Choroid plexus epithelial cell (primary cell): ENCODE data around the gene TPM2.

ENCODE experiments used
- DNase-seq: peaks from one replicate; pipeline ENCODE4 v3.0.0-alpha.2; 2010; ENCODE audit warnings: low read depth
- H3K4me3 ChIP-seq: 2 replicates; pipeline ENCODE4 v1.5.1; 2011; ENCODE audit warnings: low read depth, mild to moderate bottlenecking, control low read depth, low read length, moderate library complexity
- TF ChIP-seq, protein P1 (sequence below): conservative IDR thresholded peaks from 2 replicates; pipeline ENCODE4 v1.5.1; 2011; ENCODE audit warnings: low read depth, mild to moderate bottlenecking, control low read depth, inconsistent platforms, low read length, moderate library complexity

The TPM2 gene

GRCh38 chr9:35661756-35662350 is 27.9 kb downstream of the TPM2 start:
- TF ChIP-seq, protein P1, sequence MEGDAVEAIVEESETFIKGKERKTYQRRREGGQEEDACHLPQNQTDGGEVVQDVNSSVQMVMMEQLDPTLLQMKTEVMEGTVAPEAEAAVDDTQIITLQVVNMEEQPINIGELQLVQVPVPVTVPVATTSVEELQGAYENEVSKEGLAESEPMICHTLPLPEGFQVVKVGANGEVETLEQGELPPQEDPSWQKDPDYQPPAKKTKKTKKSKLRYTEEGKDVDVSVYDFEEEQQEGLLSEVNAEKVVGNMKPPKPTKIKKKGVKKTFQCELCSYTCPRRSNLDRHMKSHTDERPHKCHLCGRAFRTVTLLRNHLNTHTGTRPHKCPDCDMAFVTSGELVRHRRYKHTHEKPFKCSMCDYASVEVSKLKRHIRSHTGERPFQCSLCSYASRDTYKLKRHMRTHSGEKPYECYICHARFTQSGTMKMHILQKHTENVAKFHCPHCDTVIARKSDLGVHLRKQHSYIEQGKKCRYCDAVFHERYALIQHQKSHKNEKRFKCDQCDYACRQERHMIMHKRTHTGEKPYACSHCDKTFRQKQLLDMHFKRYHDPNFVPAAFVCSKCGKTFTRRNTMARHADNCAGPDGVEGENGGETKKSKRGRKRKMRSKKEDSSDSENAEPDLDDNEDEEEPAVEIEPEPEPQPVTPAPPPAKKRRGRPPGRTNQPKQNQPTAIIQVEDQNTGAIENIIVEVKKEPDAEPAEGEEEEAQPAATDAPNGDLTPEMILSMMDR, result no peak
- no peak overlapping the region for H3K4me3 ChIP-seq
- no peak for DNase-seq

DNA sequence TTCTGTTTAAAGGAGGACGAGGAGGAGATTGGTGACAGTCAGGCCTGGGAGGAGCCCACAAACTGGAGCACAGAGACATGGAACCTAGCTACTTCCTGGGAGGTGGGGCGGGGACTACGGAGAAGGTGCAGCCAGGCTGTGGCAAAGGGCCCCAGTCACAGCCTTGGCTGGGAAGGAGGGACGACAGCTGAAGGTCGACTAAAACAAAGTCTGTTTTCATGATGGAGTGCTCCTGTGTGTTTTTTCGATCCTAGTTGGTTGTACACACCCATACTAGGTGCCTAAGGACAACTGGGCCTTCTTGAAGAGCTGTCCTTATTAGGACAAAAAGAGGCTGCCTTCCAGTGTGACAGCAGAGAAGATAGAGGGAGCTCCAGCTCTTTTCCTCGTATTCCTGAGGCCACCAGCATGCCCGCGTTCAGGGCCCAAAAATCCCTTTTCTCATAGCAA is 28.7 kb downstream of the TPM2 start:
- DNase-seq, result peak; percentile 70
- H3K4me3 ChIP-seq, result no peak overlapping the region
- TF ChIP-seq, protein P1, result peak; percentile 70

DNA sequence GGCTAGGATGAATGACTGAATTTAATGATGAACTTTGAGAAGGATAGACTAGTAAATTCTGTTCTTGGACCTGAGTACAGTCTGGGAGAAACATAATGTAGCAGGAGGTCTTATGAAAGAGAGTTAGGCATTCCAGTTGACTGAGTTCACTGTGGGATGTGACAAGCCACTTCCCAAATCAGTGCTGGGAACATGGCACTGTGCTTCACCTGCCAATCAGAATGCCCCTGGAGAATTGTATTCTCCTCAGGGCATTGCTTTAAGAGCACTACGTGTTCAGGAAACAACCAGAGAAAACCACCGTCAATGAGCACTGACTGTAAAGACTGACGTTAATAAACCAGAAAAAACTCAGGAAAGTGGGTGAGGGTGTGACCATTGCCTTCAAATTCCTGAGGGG is 30.4 kb downstream of the TPM2 start:
- DNase-seq, result peak; percentile 43
- peak overlapping the region; percentile 98 for H3K4me3 ChIP-seq
- TF ChIP-seq, protein P1, result no peak

DNA sequence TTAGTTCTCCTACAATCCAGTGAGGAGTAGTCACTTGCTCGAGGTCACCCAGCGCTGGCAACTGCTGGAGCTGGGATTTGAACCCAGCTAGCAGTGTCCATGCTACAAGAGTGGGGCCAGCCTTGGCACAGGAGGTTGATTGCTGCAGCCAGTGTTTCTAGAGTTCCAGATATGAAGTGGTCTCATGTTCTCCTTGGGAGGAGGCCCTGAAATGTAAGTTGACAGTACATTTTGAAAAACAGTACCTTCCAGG is 30.8 kb downstream of the TPM2 start:
- peak overlapping the region; percentile 98 for H3K4me3 ChIP-seq
- DNase-seq, result peak; percentile 57
- TF ChIP-seq, protein P1, result no peak

- H3K4me3 ChIP-seq, result peak within 1 kb of the TSS; percentile 98
- TF ChIP-seq, protein P1, result peak; percentile 62
- peak; percentile 85 for DNase-seq
These were observed 31.4 kb downstream of the TPM2 start, which contains the start of gene CCDC107 for GRCh38 chr9:35658137-35658967. Gene CCDC107 (plus strand): TSS chr9:35658292. CDS start chr9:35658380, 88 bp downstream.

DNA sequence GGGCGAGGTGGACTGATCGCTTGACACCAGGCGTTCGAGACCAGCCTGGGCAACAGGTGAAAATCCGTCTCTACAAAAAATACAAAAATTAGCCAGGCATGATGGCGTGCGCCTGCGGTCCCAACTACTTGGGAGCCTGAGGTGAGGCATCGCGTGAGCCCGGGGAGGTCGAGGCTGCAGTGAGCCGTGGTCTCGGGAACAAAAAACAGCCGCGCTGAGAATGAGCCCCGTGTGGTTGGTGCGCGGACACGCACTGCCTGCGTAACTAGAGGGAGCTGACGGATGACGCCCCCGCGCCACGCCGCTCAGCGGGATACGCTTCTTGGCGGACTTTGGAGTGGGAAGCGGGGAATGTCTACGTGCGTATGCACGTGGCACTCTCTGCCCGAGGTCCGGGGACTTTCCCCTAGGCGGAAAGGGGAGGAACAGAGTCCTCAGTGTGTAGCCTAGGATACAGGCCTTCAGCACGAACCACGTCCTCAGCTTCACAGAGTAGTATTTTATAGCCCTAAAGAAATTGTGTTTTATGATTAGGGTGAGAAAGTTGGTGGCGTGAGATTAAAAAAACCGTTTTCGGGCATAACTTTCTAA is 32.1 kb downstream of the TPM2 start, which contains the start of gene RMRP:
Gene RMRP, minus strand, starts transcription at position 474 of the 591 bp plus-strand sequence.
- peak; percentile 100 for DNase-seq
- H3K4me3 ChIP-seq, result peak within 1 kb of the TSS; percentile 98
- TF ChIP-seq, protein P1, result peak; percentile 30
